Activated CD4-positive, alpha-beta T cell treated with anti-CD3 and anti-CD28 coated beads for 48 hours (primary cell): ENCODE measurements around the gene PRR33.

Source experiments
- DNase-seq: peaks from one replicate; pipeline ENCODE4 v3.0.0-alpha.2; 2020

Gene PRR33

GRCh38 chr11:1846453-1846932 is 45.2 kb downstream of the PRR33 start:
- no peak for DNase-seq

GRCh38 chr11:1845561-1846452 is 45.9 kb downstream of the PRR33 start:
- no peak for DNase-seq

DNA sequence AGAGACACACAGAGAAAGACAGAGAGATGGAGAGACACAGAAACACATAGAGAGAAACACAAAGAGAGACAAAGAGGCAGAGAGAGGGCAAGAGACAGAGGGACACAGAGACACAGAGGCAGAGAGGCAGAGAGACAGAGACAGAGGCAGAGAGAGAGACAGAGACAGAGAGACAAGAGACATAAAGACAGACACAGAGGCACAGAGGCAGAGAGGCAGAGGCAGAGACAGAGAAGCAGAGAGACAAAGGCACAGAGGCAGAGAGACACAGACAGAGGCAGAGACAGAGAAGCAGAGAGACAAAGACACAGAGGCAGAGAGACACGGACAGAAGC is 46.6 kb downstream of the PRR33 start:
- DNase-seq = no peak

DNA sequence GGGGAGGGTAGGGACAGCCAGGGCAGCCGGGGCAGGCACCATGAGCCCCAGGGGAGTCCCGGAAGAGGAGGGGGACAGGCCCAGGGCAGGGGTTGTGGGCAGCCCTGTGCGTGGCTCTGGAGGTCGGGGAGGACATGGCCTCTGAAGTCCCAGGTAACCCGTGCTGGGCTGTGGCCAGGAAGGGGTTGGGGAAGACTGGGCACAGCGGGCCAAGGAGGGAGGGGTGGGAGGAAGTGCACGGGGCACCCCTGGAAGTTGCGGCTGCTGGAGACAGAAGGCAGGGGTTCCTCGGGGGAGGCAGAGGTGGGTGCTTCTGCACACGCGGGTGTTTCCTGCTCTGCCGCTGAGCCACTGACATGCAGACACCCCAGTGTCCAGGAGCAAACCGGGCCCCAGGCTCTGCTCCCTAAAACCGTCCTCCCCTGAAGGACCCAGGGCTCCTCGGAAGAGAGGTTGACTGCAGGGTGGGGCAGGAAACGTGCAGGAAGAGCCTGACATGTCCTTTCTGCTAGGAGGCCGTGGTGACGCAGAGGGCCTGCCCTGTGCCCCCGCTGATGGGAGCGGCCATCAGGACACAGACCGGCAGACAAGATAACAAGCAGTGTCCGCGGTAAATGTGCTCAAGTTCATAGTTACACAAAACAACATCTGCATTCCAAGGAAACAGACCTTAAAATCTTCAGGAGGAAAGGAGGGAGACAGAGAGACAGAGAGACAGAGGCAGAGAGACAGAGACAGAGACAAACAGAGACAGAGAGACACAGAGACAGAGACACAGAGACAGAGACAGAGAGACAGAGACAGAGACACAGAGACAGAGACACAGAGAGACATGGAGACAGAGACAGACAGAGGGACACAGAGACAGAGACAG is 47.2 kb downstream of the PRR33 start:
- peak; percentile 61 for DNase-seq

DNA sequence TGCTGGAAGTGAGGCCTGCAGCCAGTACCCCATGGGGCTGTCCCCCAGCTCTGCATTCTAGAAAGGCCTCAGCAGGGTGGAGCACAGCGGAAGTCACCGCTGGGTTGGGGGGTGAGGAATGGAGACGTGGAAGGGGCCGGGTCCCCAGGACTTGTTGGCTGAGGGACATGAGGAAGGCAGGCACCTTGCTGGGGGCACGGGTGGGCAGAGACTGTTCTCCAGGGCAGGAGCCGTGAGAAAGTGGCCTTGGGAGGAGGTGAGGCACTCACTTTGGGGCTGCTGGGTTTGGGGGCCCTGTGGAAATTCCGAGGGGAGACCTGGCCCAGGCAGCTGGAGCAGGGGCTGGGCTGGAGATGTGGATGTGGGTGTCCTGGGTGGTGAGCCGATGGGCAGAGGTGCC is 47.9 kb downstream of the PRR33 start:
- DNase-seq = no peak

DNA sequence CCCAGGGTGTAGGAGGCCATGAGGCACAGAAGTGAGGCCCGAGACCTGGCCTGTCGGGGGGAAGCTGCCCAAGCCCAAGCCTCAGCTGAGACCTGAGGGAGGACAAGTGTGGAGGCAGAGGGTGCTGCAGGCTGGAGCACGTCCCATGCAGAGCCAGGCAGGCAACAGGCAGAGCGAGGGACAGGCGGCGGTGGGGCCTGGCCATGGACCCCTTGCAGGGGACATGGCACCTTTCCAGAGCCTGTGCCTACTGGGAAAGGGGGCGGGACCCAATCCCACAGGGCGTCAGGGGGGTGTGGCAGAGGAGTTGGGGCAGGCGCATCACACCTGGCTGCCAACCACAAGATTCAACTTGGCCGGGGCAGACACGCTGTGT is 48.6 kb downstream of the PRR33 start:
- DNase-seq = no peak

GRCh38 chr11:1842149-1843097 is 49.3 kb downstream of the PRR33 start:
- no peak for DNase-seq

DNA sequence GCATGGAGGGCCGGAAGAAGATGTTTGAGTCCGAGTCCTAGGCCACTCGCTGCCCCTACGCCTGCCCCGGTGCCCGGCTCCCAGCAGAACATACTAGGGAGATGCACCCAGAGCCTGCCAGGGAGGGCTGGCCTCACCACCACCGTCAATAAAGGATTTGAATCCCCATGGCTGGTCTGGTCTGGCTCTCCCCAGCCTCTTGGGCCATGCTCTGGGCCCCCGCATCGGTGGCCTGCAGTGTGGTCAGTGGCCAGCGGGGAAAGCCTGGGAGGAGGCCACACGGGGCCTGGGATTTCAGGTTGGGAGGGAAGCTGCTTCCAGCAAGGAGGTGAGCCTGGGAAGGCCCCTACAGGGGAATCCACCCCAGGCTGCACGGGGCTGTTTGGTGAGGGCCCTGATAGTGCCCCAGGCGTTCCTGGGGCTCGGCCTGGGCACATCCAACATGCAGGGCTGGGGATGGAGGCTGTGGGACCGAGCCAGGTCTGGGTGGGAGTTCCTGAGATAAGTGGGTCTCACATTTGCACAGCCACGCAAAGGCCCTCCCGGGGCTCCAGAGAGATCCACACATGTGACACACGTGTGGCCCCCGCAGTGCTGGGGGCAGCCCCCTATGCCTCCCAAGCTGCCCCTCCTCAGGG is 50.1 kb downstream of the PRR33 start:
- DNase-seq = no peak

DNA sequence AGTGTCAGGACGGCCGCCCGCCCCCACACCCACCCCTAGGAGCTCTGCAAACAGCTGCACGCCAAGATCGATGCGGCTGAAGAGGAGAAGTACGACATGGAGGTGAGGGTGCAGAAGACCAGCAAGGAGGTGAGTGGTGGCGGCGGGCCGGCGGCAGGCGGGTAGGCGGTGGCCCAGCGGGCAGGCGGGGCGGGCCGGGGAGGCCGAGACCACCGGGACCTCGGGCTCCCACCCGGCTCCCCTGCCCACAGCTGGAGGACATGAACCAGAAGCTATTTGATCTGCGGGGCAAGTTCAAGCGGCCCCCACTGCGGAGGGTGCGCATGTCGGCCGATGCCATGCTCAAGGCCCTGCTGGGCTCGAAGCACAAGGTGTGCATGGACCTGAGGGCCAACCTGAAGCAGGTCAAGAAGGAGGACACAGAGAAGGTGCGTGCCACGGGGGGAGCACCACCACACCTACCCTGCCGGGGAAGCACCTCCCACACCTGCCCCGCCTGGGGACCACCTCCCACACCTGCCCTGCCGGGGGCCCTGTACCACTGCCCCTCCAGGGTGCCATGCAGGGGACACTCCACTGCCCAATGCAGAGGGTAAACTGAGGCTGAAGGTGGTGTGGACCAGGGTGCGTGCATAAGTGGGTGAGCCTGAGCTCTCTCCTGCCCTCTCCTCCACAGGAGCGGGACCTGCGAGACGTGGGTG is 50.8 kb downstream of the PRR33 start:
- DNase-seq = no peak

- no peak for DNase-seq
Observed at GRCh38 chr11:1839924-1840779, 51.5 kb downstream of the PRR33 start.

DNA sequence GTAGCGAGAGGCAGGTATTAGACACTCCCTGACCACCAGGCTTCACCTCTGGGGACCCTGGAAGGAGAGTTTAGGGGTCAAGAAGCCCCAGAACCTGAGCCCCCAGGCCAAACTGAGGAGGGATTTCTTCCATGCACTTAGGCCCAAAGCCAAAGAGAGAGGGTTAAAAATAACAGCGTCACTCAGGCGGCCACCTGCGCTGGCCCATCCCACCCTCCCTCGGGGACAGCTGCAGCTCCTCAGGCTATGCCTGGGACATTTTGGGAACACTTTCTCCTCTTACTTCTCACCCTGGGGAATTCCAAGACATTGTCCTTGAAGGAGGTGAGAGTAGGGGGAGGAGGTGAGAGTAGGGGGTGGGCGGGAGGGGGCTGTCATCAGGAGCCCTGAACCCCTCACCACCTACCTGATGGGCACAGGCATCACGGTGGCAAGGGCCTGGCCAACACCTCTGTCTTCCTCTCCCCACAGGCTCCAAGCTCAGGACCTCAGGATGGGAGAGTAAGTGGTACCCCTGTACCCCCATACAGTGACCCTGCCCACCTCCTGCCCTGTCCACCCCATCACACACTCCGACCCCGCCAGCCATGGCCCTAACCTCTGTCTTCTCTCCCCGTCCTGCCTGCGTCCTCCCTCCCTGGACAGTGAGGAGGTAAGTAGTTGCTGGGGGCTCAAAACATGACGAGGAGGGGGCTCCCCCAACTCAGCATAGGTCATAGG is 52.3 kb downstream of the PRR33 start:
- DNase-seq = no peak

DNA sequence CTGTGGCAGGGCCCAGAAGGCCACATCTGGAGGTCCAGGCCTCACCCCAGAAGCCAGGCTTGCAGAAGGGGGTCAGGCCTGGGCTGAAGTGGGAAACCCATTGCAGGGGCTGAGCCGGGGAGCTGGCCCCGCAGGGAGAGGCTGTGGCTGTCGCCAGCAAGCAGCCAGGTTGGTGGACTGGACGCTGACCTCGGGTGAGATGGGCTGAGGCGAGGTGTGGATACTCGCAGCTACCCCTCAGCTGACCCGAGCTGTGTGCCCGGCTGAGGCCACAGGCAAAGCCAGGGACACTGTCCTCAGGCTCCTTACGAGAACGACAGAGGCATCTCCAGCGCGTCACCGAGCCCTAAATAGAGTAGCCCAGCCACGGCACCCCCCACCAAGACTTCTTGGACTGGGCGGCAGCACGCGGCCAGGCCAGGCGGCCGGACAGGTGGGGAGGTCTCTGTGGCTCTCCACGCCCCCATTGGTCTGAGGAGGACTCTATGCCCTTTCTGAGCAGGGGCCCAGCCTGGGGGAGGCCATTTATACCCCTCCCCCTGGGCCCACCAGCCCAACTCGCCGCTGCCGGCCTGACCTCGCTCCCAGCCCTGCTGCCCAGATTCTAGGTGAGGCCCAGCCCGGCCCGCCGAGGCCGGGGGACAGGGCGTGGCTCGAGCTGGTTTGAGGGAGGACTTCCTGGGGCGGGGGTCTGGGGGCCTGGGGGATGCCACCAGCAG is 53.1 kb downstream of the PRR33 start, which contains the start of gene TNNI2:
Gene TNNI2 (plus strand): TSS at position 556 of the 719 bp plus-strand sequence. CDS start 716 bp downstream, outside the sequence.
- DNase-seq = no peak
